ENCODE measurements around the gene COX19. TPM values are rescaled to one million over a fixed set of nuclear protein-coding genes. Genes with fewer than 3 reads are reported as not detected.

The COX19 gene
- 7.0 and 9.6 TPM in 2 replicates for total RNA-seq (2014; rRNA removed; shearing (Covaris generic))
- 6.2 and 6.7 TPM in 2 replicates for polyA plus RNA-seq (2015; cell fraction: cytosol; rRNA removed)
- polyA plus RNA-seq (2015; cell fraction: nucleus; rRNA removed): 10.2 and 11.0 TPM in 2 replicates

GRCh38 chr7:974820-975681 lies at the start of gene COX19:
Gene COX19 (minus strand): TSS chr7:975549. CDS start chr7:975509, 40 bp downstream.
- peak; percentile 63 for DNase-seq (ENCODE audit: low read depth)

- DNase-seq (ENCODE audit: low read depth): no peak
Measured at GRCh38 chr7:1024331-1024841, 49.0 kb upstream of the COX19 start.

GRCh38 chr7:1022801-1023465 lies 47.6 kb upstream of the COX19 start:
- no peak for DNase-seq (ENCODE audit: low read depth)

GRCh38 chr7:1022356-1022755 lies 47.0 kb upstream of the COX19 start:
- DNase-seq (ENCODE audit: low read depth): no peak

- DNase-seq (ENCODE audit: low read depth): no peak
Measured at GRCh38 chr7:1021931-1022330, 46.6 kb upstream of the COX19 start.

GRCh38 chr7:1021366-1021765 lies 46.0 kb upstream of the COX19 start:
- no peak for DNase-seq (ENCODE audit: low read depth)

- no peak for DNase-seq (ENCODE audit: low read depth)
Measured at GRCh38 chr7:1020849-1021251, 45.5 kb upstream of the COX19 start.

- no peak for DNase-seq (ENCODE audit: low read depth)
Measured at GRCh38 chr7:1019789-1020610, 44.7 kb upstream of the COX19 start.

GRCh38 chr7:1019255-1019785 lies 44.0 kb upstream of the COX19 start:
- no peak for DNase-seq (ENCODE audit: low read depth)

GRCh38 chr7:1018334-1018695 lies 43.0 kb upstream of the COX19 start:
- no peak for DNase-seq (ENCODE audit: low read depth)

GRCh38 chr7:1017586-1018333 lies 42.4 kb upstream of the COX19 start:
- DNase-seq (ENCODE audit: low read depth): no peak

- DNase-seq (ENCODE audit: low read depth): no peak
Measured at GRCh38 chr7:1016577-1017531, 41.5 kb upstream of the COX19 start.

- no peak for DNase-seq (ENCODE audit: low read depth)
Measured at GRCh38 chr7:1015196-1016121, 40.1 kb upstream of the COX19 start.

GRCh38 chr7:1014681-1015080 lies 39.3 kb upstream of the COX19 start:
- DNase-seq (ENCODE audit: low read depth): no peak

GRCh38 chr7:1013581-1013980 lies 38.2 kb upstream of the COX19 start:
- DNase-seq (ENCODE audit: low read depth): no peak

- DNase-seq (ENCODE audit: low read depth): no peak
Measured at GRCh38 chr7:1012716-1013095, 37.4 kb upstream of the COX19 start.

- DNase-seq (ENCODE audit: low read depth): no peak
Measured at GRCh38 chr7:1012004-1012715, 36.8 kb upstream of the COX19 start.
